CD4-positive, alpha-beta T cell treated with Interleukin-1 beta for 1 hour (primary cell): Measurements from ENCODE around the gene OXT.
"Not testable (repeated sequence)": the region's sequence is repeated elsewhere in the genome, so short reads cannot be mapped to it uniquely, and the experiment has no call there.

Source experiments
- DNase-seq, 2 donors: peaks; one replicate each; pipeline ENCODE4 v3.0.0-alpha.2; 2020 to 2022

OXT gene

DNA sequence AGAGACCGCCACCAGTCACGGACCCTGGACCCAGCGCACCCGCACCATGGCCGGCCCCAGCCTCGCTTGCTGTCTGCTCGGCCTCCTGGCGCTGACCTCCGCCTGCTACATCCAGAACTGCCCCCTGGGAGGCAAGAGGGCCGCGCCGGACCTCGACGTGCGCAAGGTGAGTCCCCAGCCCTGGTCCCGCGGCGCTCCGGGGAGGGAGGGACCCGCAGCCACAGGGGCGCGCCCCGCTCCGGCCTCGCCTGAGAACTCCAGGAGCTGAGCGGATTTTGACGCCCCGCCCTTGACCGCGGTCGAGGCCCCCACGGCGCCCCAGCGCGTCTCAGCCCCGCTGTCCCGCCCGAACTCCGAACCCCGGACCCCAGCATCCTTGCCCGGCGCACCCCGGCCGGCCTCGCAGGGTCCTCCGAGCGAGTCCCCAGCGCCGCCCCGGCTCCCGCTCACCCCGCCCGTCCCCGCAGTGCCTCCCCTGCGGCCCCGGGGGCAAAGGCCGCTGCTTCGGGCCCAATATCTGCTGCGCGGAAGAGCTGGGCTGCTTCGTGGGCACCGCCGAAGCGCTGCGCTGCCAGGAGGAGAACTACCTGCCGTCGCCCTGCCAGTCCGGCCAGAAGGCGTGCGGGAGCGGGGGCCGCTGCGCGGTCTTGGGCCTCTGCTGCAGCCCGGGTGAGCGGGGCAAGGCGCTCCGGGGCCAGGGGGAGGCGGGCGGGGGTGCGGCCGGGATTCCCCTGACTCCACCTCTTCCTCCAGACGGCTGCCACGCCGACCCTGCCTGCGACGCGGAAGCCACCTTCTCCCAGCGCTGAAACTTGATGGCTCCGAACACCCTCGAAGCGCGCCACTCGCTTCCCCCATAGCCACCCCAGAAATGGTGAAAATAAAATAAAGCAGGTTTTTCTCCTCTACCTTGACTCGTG, at the start of gene OXT:
Gene OXT, plus strand, starts transcription at position 11 of the 920 bp plus-strand sequence. Its CDS starts 36 bp downstream, at position 47.
- peak; percentile 76 to 81 for DNase-seq

- no peak for DNase-seq
Measured at GRCh38 chr20:3021777-3022176, 49.6 kb upstream of the OXT start.

DNA sequence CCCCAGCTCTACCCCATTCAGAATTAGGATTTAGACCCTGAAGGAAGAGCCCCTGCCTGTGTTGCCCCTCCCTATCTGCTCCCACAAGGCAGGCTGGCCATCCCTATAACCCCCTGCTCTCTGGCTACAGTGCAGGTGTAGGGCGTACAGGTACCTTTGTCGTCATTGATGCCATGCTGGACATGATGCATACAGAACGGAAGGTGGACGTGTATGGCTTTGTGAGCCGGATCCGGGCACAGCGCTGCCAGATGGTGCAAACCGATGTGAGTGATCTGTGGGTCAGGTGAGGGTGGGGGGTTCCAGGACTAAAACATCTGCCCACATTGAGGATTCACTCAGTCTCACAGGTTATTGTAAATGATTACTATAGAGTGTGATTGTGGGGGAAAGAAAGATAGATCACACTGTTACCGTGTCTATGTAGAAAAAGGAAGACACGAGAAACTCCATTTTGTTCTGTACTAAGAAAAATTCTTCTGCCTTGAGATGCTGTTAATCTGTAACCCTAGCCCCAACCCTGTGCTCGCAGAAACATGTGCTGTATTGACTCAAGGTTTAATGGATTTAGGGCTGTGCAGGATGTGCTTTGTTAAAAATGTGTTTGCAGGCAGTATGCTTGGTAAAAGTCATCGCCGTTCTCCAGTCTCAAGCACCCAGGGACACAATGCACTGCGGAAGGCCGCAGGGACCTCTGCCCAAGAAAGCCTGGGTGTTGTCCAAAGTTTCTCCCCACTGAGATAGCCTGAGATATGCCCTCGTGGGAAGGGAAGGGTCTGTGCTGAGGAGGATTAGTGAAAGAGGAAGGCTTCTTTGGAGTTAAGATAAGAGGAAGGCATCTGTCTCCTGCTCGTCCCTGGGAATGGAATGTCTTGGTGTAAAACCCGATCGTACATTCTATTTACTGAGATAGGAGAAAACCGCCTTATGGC, 48.6 kb upstream of the OXT start:
- DNase-seq: not testable (repeated sequence)

- DNase-seq: no peak
Measured at GRCh38 chr20:3027987-3028386, 43.4 kb upstream of the OXT start.

GRCh38 chr20:3031524-3032147, 39.8 kb upstream of the OXT start:
- DNase-seq: no peak

DNA sequence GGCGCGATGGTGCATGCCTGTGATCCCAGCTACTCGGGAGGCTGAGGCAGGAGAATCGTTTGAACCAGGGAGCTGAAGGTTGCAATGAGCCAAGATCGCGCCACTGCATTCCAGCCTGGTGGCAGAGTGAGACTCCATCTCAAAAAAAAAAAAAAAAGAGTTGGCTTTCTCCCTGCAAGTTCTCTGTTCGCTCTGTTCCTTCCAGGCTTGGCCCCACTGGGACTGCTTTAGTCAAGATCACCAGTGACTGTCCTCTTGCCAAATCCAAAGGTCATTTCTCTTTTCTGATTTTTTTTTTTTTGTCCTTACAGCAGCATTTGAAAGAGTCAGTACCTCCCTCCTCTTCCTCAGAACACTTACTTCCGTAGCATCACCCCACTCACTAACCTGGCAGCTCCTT, 38.8 kb upstream of the OXT start:
- no peak for DNase-seq

DNA sequence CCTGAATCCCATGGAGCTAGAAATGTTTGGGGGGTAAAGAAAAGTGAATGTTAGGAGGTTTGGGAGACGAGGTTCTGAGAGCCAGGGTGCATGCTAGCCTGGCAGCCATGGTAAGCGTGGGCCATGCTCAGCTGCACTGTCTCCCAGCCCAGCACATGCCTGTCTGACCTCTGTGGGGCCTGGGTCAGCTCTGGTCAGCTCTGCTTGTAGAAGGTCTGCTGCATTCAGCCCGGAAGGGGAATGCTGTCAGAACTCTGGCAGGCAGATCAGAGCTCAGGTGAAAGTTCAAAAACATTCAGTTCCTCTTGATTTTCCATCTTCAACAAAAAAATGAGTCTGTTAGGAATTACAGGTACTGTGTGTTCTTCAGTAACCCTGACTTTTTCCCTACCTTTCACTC, 33.8 kb upstream of the OXT start:
- DNase-seq: no peak

- no peak for DNase-seq
Measured at GRCh38 chr20:3038454-3038853, 33.0 kb upstream of the OXT start.

GRCh38 chr20:3039426-3039825, 32.0 kb upstream of the OXT start:
- DNase-seq: no peak

GRCh38 chr20:3040086-3040485, 31.3 kb upstream of the OXT start:
- no peak for DNase-seq

- DNase-seq: no peak
Measured at GRCh38 chr20:3041854-3042409, 29.5 kb upstream of the OXT start.

GRCh38 chr20:3042625-3043024, 28.8 kb upstream of the OXT start:
- no peak for DNase-seq

DNA sequence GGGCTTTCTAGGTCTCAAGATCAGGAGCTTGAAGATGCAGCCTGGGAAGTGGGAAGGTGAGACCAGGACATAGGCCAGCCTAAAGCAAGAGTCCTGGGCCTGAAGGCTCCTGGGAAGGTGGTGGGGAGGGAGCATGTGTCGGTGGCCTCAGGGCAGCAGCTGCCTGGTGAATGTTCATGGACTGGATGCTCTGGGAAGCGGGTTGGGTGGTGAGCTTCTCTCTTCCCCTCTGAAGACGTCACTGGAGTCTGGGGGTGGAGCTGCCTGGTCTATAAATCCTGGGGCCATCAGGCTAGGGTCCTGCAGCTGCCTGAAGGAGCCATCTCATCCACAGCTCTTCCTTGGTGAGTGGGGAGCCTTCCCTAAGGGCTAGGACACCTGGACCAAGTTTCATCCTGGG, 28.1 kb upstream of the OXT start, which contains the start of gene GNRH2:
Gene GNRH2, plus strand, starts transcription at position 301 of the 400 bp plus-strand sequence. CDS start 793 bp downstream, outside the sequence.
- DNase-seq: no peak

GRCh38 chr20:3044336-3044965, 27.0 kb upstream of the OXT start:
- no peak for DNase-seq

GRCh38 chr20:3045042-3045815, 26.2 kb upstream of the OXT start:
- peak; percentile 60 to 61 for DNase-seq

- DNase-seq: peak; percentile 76 to 77
Measured at GRCh38 chr20:3045816-3046676, 25.4 kb upstream of the OXT start, which contains the start of gene MRPS26. MRPS26 (plus strand) TSS chr20:3046052; CDS start chr20:3046069, 17 bp downstream.

GRCh38 chr20:3046677-3047462, 24.6 kb upstream of the OXT start:
- no peak for DNase-seq

DNA sequence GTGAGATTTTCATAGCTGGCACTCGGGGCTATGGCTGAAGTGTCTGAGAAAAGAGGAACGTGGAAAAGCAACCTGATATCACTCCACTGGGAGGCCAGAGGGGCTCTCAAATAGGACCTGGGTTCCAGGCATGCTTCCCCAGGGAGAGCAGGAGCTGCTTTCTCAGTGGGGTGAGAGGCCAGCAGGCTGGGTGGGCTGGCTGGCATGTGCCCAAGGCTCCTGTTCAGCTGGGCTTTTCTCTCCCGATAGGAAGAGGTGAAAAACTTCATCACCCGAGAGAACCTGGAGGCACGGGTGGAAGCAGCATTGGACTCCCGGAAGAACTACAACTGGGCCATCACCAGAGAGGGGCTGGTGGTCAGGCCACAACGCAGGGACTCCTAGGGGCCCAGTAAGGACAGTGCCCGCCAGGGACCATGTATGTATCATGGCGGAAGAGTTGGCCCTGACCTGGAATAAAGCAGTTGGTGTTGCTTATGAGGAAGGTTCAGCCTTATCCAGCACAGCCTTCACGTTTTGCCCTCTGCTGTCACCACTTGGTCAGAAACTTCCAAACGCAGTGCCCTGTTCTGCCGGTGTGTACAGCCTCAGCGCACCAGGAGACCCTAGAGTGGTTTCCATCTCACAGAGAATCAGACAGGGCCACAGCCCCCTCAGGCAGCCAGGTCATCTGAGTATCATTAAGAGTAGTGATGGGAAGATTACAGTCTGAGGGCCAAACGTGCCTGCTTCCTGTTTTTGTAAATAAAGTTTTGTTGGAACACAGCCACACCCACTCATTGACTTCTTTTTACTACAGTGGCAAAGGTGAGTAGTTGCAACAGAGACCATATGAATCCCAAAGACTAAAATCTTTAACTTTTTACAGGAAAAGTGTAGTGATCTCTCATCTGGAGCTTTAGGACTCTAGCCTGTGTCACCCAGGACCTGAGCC, 23.7 kb upstream of the OXT start:
- DNase-seq: no peak
